ENCODE results near the gene FAM222B. TPM values are rescaled to one million over a fixed set of nuclear protein-coding genes. Genes with fewer than 3 reads are reported as not detected.
A peak's percentile ranks its signal among the peaks of the same experiment; 100 is the strongest.
"Not testable (repeated sequence)": the region's sequence is repeated elsewhere in the genome, so short reads cannot be mapped to it uniquely, and the experiment has no call there.

The FAM222B gene, protein sequence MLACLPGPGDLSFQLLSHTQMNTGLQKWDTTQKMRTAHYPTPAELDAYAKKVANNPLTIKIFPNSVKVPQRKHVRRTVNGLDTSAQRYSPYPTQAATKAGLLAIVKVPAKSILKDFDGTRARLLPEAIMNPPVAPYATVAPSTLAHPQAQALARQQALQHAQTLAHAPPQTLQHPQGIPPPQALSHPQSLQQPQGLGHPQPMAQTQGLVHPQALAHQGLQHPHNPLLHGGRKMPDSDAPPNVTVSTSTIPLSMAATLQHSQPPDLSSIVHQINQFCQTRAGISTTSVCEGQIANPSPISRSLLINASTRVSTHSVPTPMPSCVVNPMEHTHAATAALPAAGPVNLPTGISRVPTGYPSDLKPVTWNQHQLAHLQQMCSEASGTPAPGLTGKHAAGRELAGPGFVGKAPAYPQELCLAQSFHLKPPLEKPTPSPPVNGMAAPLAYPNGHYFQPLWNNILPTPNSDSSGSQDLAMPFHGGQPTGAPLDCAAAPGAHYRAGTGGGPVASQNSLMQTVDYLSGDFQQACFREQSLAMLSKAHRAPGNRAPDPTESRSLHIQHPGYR
- polyA plus RNA-seq (2013, experiment 1 of 2; ENCODE audit: insufficient read length), result 14.1 TPM
- 13.5 TPM for polyA plus RNA-seq (2013, experiment 2 of 2; ENCODE audit: insufficient read length)

DNA sequence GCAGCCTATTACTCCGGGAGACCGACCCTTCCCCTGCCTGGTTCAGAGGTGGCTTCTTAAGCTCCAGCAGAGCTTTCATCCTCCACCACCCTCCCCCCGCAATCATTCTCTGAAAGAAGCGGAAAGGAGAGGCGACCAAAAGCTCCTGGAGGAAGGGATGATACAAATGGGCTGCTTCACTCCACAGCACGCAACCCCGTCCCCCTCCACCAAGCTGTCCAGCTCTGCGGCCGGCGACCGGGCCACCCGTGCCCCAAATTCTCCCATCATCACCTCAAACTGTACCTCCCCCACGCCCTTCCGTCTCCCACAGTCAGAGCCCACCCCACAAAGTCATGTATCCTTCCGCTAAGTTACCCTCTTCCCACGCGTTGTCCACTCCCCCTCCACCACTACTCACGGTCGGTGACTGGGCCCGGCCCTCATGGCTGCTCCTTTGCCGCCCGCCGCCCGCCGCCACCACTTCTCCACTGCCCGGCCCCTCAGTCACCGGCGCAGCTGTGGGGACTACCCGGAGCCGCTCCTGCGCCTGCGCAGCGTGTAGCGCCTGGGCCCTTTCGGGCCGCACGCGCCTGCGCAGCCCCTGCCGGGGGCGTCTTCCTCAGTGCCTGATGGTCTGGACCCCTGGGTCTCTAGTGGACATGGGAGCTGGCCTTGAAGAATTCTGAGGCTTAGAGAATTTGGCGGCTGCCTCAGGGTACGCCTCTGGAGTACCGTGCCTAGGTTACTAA is at the start of gene FAM222B:
Gene FAM222B (minus strand): TSS at position 509 of the 731 bp plus-strand sequence. CDS start 76,123 bp downstream, outside the sequence.
- peak; percentile 86 for DNase-seq

DNA sequence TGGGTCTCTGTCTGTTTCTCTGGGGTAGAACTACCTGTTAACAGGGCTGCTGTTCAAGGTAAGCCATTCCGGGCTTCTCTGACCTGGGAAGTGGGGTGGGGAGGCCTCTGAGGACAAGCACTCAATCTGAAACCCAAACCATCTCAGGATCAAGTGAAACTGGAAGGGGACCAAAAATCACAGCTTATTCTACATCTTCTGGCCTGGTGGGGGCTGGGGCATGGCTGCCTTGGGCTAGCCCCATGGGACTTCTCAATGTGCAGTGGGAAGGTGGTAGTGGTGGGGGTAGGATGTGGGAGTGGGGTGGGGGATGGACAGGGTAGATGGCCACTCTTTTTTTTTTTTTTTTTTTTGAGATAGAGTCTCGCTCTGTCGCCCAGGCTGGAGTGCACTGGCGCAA is 49.4 kb upstream of the FAM222B start:
- no peak for DNase-seq

DNA sequence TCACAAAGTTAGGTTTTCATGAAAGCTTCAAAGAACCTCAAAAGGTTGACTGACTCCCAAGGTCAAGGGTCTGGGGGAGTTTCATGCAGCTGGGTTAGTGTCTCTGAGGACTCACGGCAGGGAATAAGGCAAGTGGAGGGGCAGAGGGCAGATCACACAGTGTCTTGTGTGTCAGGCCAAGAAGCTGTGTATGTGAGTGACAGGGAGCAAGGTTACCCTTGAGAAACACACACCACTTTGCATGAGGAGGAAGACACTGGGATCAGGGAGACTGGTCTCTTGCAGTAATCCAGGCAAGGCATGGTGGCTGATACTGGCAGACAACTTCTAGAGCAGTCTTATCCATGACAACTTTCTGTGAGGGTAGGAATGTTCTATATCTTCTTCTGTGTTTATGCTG is 48.6 kb upstream of the FAM222B start:
- DNase-seq, result no peak

DNA sequence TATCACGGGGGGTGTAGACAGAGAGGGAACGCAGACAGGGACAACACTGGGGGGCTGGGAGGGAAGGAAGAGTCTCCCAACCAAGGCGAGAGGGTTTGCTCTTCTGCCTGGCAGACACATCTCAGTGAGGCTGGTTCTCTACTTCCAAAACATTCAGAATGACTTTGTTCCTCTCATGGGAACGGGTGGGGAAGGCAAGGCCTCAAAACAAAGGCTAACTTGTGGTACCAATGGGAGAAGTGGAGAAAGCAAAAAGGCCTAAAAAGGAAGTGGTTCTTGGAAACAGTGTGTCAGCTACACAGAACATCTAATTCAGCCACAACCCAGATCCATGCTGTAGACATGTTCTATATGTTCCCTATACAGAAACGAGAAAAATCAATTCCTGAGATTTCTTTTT is 47.4 kb upstream of the FAM222B start:
- DNase-seq, result no peak

DNA sequence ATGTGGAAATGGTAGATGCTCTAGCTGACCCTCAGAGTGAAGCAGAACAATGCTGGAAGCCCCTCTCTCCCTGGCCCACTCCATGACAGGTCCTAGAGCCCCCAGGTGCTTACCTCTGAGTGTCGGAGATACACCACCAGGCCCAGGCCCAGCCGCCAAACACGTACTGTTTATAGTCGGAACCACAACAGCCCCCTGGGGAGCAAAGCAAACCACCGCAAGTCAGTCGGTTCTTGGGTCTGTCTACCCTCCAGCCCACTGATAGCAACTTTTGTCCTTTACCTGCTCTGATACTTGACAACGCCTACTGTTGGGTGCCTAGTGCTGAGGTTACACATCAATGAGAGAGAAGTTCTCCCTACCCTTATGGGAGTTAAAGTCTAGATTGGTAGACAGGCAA is 46.2 kb upstream of the FAM222B start:
- DNase-seq, result no peak

DNA sequence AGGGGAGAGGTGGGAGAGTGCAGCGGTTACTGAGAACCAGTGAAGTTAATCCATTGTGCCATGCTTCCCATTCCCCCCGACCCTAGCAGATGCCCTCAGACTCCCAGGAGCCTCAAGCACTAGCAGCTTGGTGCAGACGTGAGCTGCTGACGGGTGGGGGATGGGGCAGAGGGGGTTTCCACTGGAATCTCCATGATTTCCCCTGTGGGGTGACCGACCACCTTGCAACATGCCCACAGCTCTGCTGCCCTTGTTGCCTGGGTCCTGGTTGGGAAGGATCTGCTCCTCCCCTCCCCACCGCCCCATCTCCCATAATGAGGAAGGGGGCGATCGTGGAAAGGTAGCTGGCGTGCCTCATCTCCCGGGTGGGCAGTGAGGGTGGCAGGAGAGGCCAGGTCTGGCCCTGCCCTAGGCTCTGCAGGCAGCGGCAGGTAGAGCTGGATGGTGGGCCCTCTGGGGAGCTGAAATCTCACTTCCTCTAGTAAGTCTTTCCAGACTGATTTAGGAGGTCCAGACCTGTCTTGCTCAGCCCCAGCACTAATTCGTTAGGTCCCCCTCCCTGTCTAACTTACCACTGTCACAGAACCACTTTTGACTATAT is 45.4 kb upstream of the FAM222B start:
- DNase-seq, result no peak

DNA sequence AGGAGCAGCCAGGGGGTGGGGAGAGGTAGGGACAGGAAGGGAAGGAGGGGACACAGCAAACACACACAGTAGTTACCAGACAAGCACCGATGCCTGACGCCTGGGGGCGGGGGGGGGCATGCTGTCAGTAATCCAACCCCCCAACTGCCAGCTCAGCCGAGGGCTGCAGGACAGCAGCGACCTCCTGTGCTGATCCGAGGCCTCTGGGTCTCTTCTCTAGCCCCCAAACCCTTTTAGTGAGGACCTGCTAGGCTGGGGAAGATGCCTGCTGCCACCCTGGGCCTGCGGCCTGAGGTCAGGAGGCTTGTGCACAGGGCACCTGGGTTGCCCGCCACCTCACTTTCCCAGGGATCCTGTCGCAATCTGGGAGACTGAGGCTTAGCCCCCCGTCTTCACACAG is 43.4 kb upstream of the FAM222B start:
- DNase-seq, result no peak

DNA sequence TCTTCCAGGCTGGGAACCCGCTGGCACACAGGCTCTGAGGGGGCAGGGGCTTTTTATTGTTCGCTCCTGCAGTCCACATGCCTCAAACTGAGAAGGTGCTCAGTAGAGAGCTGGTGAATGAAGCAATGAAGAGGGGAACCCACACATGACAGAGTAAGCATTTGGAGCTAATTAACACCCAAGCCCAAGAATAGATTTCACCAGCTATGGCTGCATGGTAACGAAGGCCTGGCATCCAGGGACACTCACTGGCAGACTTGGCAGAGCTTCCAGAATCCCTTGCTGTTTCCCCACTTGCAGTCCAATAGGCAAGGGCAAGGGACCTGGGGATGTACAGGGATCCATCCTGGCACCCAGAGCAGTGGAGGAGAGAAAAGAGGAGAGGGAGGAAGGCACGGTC is 42.8 kb upstream of the FAM222B start:
- DNase-seq, result no peak

DNA sequence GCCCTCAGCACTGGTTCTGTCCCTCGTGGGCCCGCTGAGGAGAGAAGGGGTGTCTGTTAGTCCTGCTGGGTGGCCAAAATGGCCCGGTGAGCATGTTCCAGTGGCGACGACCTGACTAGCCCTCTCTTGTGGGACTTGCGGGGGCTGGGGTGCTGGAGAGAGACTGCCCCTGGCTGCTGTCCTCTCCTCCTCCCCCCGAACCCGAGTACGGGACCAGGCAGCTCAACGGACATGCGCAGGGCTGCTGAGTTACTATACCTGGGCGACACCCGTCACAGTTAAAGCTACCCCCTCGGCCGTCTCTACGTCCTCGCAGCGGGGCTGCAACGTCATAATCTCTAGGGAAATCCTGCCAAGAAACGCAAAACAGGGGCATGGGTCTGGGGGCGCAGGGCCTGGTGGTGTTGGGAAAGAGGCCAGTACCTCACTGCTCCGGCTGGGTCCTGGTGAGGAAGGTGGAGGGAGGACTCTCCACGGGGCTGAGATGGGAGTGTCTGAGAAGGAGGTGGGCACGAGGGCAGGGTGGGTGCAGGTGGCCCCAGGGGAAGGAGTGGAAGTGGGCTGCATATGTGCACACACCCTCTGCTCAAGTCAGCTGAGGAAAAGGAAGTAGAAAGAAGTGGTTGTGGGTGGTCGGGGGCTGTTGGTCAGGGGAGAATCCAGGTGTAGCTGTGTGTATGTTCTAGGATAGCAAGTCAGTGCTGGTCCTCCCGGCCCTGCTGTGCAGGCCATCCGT is 41.5 kb upstream of the FAM222B start:
- DNase-seq, result no peak

DNA sequence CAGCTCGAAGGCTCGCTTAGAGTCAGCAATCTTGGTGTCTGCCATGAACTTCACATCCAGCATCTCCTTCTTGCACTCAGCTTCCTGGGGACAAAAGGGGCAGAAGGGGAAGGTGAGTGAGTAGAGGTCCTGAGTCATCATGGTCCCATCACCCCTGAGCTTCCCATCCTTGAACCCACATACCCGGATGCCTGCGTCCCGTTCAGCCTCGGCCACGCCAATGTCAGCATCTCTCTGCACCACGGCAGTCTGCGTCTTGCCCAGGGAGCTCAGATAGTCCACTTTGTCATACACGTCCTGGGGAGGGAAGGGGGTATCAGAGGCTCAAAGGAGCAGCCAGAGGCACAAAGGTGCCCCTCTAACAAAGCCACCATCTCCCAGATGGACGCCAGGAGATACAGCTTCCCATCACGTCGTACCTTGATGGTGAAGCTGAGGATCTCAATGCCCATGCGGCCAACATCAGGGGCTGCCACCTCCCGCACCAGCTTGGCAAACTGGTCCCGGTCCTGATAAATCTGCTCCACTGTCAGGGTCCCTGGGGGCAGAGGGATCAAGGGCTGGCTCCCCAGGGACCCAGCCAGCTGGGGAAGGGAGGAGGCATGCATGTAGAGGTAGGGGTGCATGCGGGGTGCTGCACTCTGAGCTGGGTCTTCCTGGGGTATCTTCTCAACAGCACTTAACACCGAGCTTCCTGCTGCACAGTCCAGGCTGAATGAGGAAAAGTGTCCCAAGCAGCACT is 39.7 kb upstream of the FAM222B start:
- DNase-seq, result no peak

DNA sequence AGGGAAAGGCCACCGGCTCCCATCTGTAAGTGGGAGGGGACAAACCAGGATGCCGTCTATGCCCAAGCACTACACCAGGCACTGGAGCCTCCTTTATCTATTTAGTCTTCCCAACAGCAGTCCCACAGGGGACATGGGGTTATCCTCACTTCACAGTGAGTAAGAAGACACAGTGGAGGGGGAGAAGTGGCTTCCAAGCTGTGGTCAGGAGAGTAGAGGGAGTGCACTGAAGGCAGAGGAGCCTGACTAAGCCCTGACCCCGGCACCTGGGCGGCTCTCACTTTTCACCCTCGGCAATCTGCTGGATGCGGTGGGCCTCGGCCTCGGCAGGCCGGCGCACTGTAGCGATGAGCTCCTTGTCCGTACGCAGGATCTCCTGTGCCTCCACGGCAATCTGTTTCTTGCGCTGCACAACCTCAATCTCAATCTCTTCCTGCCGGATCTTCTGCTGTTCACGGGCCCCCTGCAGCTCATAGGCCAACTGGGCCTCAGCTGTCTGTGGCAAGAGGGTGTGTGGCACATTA is 39.0 kb upstream of the FAM222B start:
- DNase-seq, result no peak

DNA sequence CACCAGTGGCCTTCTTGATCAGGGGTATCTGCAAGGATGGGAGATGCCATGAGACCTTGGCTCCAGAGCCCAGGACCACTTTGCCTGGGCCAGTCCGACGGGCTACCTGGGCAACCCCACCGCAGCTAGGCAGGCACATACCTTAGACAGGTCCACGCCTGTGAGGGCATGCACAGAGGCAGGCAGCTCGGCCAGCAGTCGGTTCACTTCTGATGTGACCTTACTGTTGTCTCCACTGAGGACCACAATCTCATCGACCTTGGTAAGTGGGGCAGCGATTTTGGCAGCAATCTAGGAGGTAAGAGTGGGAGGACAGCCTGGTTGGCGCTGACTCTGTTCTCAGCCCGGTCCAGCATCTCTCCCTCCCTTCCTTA is 38.0 kb upstream of the FAM222B start:
- no peak for DNase-seq

DNA sequence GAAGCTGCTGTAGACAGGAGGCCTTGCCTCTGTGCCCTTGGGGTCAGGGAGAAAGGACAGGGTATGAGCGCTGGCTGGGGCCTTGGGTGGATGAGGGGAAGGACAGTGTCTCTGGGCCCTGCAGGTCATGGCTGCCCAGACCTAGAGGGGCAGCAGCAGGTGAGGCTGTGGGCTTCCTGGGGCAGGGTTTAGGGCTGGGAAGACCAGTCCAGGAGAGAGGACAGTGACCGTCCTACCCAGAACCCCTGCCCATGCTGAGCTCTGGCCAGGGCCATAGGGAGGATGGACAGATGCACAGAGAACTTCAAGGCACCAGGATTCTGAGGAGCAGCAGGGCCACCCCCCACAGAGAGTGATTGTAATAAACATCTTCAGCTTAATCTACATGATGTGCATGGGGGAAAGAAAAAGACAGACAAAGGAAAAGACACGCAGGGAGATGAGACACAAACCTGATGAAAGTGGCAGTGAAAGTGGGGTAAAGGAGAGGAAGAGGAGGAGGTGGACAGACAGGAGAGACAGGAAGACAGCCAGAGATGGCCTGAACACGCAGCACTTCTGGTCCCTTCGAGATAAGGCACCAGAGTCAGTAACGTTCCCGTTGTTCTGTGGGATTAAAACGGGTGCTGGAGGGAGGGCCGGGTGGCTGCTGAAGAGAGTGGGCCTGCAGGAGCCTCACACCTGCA is 37.4 kb upstream of the FAM222B start:
- DNase-seq, result no peak

DNA sequence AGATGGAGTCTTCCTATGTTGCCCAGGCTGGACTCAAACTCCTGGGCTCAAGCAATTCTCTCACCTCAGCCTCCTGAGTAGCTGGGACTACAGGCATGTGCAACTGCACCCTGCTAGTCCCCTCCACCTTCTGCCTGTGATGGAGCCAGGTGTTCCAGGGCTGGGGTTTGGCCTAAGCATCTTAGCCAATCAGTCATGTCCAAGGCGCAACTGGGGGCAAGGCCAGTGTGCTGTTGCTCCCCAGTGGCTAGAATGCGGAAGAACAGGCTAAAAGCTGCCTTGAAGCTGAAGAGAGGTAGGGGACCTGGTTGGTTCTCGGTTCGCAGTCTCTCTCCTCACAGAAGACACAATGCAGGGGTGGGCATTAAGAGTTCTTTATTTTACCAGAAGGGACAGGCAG is 36.4 kb upstream of the FAM222B start:
- peak; percentile 40 for DNase-seq

DNA sequence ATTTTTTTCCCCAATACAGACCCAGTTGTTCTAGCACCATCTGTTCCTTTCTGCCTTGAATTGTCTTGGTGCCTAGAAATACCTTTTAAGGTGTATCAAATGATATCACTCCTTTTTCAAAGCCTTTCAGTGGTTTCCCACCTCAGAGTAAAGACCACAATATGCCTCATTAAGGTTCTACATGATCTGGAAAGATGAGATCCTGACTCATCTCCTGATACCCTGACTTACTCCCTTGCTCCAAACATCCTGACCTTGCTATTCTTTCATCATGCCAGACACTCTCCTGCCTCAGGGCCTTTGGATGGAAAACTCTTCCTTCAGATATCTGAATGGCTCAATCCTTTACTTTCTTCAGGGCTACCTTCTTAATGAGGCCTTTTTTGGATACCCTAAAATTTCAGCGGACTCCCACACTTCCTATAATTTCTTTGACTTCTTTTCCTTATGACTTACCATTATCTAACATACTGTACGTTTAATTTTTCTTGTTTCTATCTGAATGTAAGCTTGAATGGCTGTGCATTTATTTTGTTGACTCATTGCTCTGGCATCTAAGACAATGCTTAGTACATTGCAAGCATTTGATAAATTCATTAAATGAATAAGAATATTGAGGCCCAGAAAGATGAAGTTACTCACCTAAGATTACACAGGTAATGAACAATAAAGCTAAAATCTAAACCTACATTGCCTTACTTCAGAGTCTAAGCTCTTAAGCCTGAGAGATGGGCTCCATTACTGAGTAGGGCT is 35.7 kb upstream of the FAM222B start:
- DNase-seq, result no peak

DNA sequence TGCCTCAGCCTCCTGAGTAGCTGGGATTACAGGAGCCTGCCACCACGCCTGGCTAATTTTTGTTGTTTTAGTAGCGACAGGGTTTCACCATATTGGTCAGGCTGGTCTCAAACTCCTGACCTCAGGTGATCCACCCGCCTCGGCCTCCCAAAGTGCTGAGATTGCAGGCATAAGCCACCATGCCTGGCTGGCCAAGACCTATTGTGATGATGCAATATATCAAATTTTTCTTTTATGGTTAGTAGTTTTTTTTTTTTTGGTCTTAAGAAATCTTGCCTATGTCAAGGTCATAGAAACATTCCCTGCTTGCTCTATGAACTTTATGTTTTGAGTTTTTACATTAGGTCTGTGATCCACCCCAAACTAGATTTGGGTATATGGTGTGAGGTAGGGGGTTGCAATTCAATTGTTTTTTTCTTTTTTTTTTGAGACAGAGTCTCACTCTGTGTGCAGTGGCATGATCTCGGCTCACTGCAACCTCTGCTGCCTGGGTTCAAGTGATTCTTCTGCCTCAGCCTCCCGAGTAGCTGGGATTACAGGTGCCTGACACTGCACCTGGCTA is 34.6 kb upstream of the FAM222B start:
- not testable (repeated sequence) for DNase-seq

DNA sequence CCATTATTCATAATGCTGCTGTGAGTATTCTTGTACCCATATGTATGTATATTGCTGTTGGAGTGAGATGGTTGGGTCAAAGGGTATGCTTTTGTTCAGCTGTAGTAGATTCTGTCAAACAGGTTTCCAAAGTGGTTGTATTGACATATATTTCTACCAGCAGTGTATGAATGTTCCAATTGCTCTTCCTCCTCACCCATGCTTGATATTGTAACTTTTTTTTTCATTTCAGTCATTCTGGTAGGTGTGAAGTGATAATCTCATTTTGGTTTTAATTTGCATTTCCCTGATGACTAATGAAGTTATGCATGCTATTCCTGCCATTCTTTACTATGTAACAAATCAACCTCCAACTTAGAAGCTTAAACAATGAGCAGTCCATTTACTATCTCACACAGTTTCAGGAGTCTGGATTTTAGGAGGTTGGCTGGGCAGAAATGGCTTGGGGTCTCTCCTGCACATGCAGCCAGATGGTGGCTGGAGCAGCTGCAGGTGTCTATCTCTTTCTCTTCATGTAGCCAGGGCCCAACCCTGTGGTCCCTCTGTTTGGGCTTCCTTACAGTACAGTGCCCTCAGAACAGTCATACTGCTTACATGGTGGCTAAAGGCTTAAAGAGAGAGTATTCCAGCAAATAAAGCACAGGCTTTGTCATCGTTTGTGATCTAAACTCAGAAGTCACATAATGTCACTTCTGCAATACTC is 33.4 kb upstream of the FAM222B start:
- DNase-seq, result no peak

DNA sequence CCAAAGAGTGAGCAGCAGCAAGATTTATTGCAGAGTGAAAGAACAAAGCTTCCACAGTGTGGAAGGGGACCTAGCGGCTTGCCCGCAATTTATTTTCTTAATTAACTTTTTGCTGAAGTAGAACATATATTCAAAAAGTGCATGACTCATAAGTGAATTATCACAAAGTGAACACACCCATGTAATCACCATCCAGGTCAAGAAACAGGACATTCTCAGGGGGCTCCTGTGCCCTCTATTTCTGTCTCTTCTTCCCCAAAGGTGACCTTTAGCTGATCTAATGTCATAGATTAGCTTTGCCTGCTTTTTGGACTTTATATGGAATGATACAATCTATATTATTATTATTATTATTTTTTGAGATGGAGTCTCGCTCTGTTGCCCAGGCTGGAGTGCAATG is 32.2 kb upstream of the FAM222B start:
- no peak for DNase-seq

DNA sequence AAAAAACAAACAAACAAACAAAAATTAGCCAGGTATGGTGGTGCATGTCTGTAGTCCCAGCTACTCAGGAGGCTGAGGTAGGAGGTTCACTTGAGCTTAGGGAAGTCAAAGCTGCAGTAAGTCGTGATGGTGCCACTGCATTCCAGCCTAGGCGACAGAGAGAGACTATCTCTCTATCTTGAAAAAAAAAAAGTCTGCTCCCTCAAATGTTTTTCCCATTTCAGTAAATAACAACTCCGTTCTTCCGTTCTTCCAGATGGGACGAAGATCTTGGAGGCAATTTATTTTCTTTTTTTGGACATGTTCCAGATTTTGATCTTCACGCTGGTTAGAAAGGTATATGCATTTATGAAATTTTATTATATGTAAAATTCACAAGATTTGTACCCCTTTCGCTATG is 31.2 kb upstream of the FAM222B start:
- DNase-seq, result no peak
